Ovary (tissue), 3 donors: ENCODE data around the gene RANBP10.

ENCODE experiments used
- EP300 ChIP-seq: sonication (generic); formaldehyde crosslinking; IDR thresholded peaks from one replicate; pipeline ENCODE4 v1.6.1; 2017; ENCODE audit warnings: antibody characterized with exemption
- POLR2A ChIP-seq: fragments of 450-650 bp; IDR thresholded peaks from one replicate; pipeline ENCODE4 v1.6.1; 2017; ENCODE audit warnings: antibody characterized with exemption, mild to moderate bottlenecking, moderate library complexity
- TF ChIP-seq, protein P1 (sequence below), 3 donors: fragments of 450-650 bp in 2 of 3; fragments of 200-600 bp in 1 of 3; IDR thresholded peaks; one replicate each; pipeline versions ENCODE4 v1.5.1 to v1.8.0; 2016 to 2022; ENCODE audit warnings: antibody characterized with exemption in 3 of 3, mild to moderate bottlenecking in 1 of 3
- donor health status: DM: no; HTN: no; CAD: no.

- TF ChIP-seq, protein P1, sequence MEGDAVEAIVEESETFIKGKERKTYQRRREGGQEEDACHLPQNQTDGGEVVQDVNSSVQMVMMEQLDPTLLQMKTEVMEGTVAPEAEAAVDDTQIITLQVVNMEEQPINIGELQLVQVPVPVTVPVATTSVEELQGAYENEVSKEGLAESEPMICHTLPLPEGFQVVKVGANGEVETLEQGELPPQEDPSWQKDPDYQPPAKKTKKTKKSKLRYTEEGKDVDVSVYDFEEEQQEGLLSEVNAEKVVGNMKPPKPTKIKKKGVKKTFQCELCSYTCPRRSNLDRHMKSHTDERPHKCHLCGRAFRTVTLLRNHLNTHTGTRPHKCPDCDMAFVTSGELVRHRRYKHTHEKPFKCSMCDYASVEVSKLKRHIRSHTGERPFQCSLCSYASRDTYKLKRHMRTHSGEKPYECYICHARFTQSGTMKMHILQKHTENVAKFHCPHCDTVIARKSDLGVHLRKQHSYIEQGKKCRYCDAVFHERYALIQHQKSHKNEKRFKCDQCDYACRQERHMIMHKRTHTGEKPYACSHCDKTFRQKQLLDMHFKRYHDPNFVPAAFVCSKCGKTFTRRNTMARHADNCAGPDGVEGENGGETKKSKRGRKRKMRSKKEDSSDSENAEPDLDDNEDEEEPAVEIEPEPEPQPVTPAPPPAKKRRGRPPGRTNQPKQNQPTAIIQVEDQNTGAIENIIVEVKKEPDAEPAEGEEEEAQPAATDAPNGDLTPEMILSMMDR (IDR thresholded peaks at IDR 0.05), result no peak
- TF ChIP-seq POLR2A, result no peak
- TF ChIP-seq EP300, result no peak
Observed at GRCh38 chr16:67803894-67804293, 2.5 kb downstream of the RANBP10 start.
